Activated CD4-positive, alpha-beta memory T cell treated with anti-CD3 and anti-CD28 coated beads for 36 hours (primary cell): ENCODE measurements around the gene CRB2. TPM values are rescaled to one million over a fixed set of nuclear protein-coding genes. Genes with fewer than 3 reads are reported as not detected.
A peak's percentile ranks its signal among the peaks of the same experiment; 100 is the strongest.

Experiments used
- CTCF ChIA-PET: fragments of 350-600 bp; sonication (Branson Sonifier 250); formaldehyde crosslinking; loops from one replicate; lab custom pipeline; 2021; ENCODE audit warnings: antibody characterized with exemption, inconsistent platforms; lab: Charles Lee
- POLR2A ChIA-PET: fragments of 350-600 bp; sonication (Branson Sonifier 250); formaldehyde crosslinking; loops from one replicate; lab custom pipeline; 2021; ENCODE audit warnings: antibody characterized with exemption; lab: Charles Lee
- DNase-seq: peaks from one replicate; pipeline ENCODE4 v3.0.0-alpha.2; 2020
- H3K27ac Mint-ChIP-seq: one replicate; pipeline ENCODE4 v1.8.0; 2021; ENCODE audit warnings: mixed read lengths
- H3K27me3 Mint-ChIP-seq: one replicate; pipeline ENCODE4 v1.8.0; 2021; ENCODE audit warnings: mixed read lengths
- H3K36me3 Mint-ChIP-seq: one replicate; pipeline ENCODE4 v1.8.0; 2021; ENCODE audit warnings: mixed read lengths
- H3K4me1 Mint-ChIP-seq: one replicate; pipeline ENCODE4 v1.8.0; 2021; ENCODE audit warnings: low read depth, mixed read lengths
- H3K4me3 Mint-ChIP-seq: one replicate; pipeline ENCODE4 v1.8.0; 2021; ENCODE audit warnings: mild to moderate bottlenecking, mixed read lengths
- H3K9me3 Mint-ChIP-seq: one replicate; pipeline ENCODE4 v1.8.0; 2021; ENCODE audit warnings: mixed read lengths
- intact Hi-C: fragments of 100-400 bp; cut with micrococcal nuclease; formaldehyde crosslinking; loops from one replicate; pipeline ENCODE4 v1.15.1; 2023
- total RNA-seq, 2 experiments: library from RNA; stranded (reverse); gene quantifications; one replicate each; pipeline ENCODE4 v1.2.3, GENCODE V29; 2021

The CRB2 gene
- total RNA-seq, 2 experiments from 2014 or later: not detected

GRCh38 chr9:123320814-123321213 lies 35.2 kb upstream of the CRB2 start:
- no peak overlapping the region for H3K27ac Mint-ChIP-seq
- H3K9me3 Mint-ChIP-seq: no peaks in the 10 kb centered on the region
- ChIA-PET CTCF (no interaction called here), POLR2A (interaction anchor here (1.0 kb wide), 1 partner anchor 19 kb away, joined by 3 read pairs; no protein-coding TSS in a partner anchor)
- H3K36me3 Mint-ChIP-seq: no peaks in the 10 kb centered on the region
- intact Hi-C loops: no loop called here
- H3K27me3 Mint-ChIP-seq: no peaks in the 10 kb centered on the region
- no peak overlapping the region for H3K4me3 Mint-ChIP-seq
- peaks cover 23% of the 10 kb centered on the region for H3K4me1 Mint-ChIP-seq
- DNase-seq: no peak

- ChIA-PET POLR2A (interaction anchor here (2.7 kb wide), 1 partner anchor 17 kb away, joined by 18 read pairs; no protein-coding TSS in a partner anchor), CTCF (no interaction called here)
- Mint-ChIP-seq H3K9me3 (no peaks in the 10 kb centered on the region), H3K27me3 (no peaks in the 10 kb centered on the region), H3K4me3 (no peak overlapping the region), H3K36me3 (no peaks in the 10 kb centered on the region), H3K27ac (peak overlapping the region; percentile 81), H3K4me1 (peaks cover 23% of the 10 kb centered on the region)
- intact Hi-C loops: loop anchor here (1.0 to 2.0 kb wide), 3 partner anchors 17 to 53 kb away; partner anchors contain the start of gene STRBP
- DNase-seq: no peak
Observed at GRCh38 chr9:123321616-123322272, 34.3 kb upstream of the CRB2 start.

GRCh38 chr9:123322273-123323195 lies 33.5 kb upstream of the CRB2 start:
- Mint-ChIP-seq H3K27me3 (no peaks in the 10 kb centered on the region), H3K9me3 (no peaks in the 10 kb centered on the region), H3K4me1 (peaks cover 23% of the 10 kb centered on the region), H3K36me3 (no peaks in the 10 kb centered on the region), H3K27ac (peak overlapping the region; percentile 81), H3K4me3 (peak overlapping the region; percentile 14)
- intact Hi-C loops: loop anchor here (1.0 to 2.0 kb wide), 3 partner anchors 17 to 54 kb away; partner anchors contain the start of gene STRBP
- DNase-seq: peak; percentile 79
- ChIA-PET POLR2A (interaction anchor here (0.6 to 2.7 kb wide), 3 partner anchors 14 to 53 kb away, joined by 3 to 18 read pairs (median 3); no protein-coding TSS in a partner anchor), CTCF (interaction anchor here (1.2 kb wide), 1 partner anchor 17 kb away, joined by 5 read pairs; no protein-coding TSS in a partner anchor)

- no peak for DNase-seq
- POLR2A ChIA-PET: interaction anchor here (0.6 to 2.7 kb wide), 3 partner anchors 15 to 1128 kb away, joined by 3 to 18 read pairs (median 3); no protein-coding TSS in a partner anchor
- no peaks in the 10 kb centered on the region for H3K27me3 Mint-ChIP-seq
- H3K4me1 Mint-ChIP-seq: peaks cover 23% of the 10 kb centered on the region
- peak overlapping the region; percentile 81 for H3K27ac Mint-ChIP-seq
- peak overlapping the region; percentile 14 for H3K4me3 Mint-ChIP-seq
- no peaks in the 10 kb centered on the region for H3K36me3 Mint-ChIP-seq
- CTCF ChIA-PET: interaction anchor here (1.2 kb wide), 1 partner anchor 16 kb away, joined by 5 read pairs; no protein-coding TSS in a partner anchor
- intact Hi-C loops: loop anchor here (2.0 kb wide), 2 partner anchors 19 to 55 kb away; partner anchors contain the start of gene STRBP
- no peaks in the 10 kb centered on the region for H3K9me3 Mint-ChIP-seq
Observed at GRCh38 chr9:123323196-123324013, 32.6 kb upstream of the CRB2 start.

GRCh38 chr9:123324767-123325183 lies 31.2 kb upstream of the CRB2 start:
- peaks cover 28% of the 10 kb centered on the region for H3K4me1 Mint-ChIP-seq
- H3K36me3 Mint-ChIP-seq: no peaks in the 10 kb centered on the region
- no peaks in the 10 kb centered on the region for H3K27me3 Mint-ChIP-seq
- H3K4me3 Mint-ChIP-seq: no peak overlapping the region
- no peaks in the 10 kb centered on the region for H3K9me3 Mint-ChIP-seq
- POLR2A ChIA-PET: interaction anchor here (2.7 kb wide), 1 partner anchor 14 kb away, joined by 18 read pairs; no protein-coding TSS in a partner anchor
- DNase-seq: no peak
- intact Hi-C loops: no loop called here
- H3K27ac Mint-ChIP-seq: no peak overlapping the region
- CTCF ChIA-PET: interaction anchor here (1.0 kb wide), 1 partner anchor 12 kb away, joined by 3 read pairs; no protein-coding TSS in a partner anchor

- Mint-ChIP-seq H3K4me1 (peaks cover 27% of the 10 kb centered on the region), H3K27me3 (no peaks in the 10 kb centered on the region), H3K36me3 (no peaks in the 10 kb centered on the region), H3K27ac (peak overlapping the region; percentile 8), H3K9me3 (no peaks in the 10 kb centered on the region), H3K4me3 (no peak overlapping the region)
- ChIA-PET CTCF (no interaction called here), POLR2A (no interaction called here)
- no peak for DNase-seq
- intact Hi-C loops: no loop called here
Observed at GRCh38 chr9:123326187-123326586, 29.8 kb upstream of the CRB2 start.

GRCh38 chr9:123326662-123327093 lies 29.3 kb upstream of the CRB2 start:
- Mint-ChIP-seq H3K4me1 (peaks cover 23% of the 10 kb centered on the region), H3K9me3 (no peaks in the 10 kb centered on the region), H3K27me3 (no peaks in the 10 kb centered on the region), H3K4me3 (no peak overlapping the region), H3K27ac (no peak overlapping the region), H3K36me3 (no peaks in the 10 kb centered on the region)
- CTCF ChIA-PET: no interaction called here
- intact Hi-C loops: no loop called here
- no peak for DNase-seq
- POLR2A ChIA-PET: no interaction called here

GRCh38 chr9:123327697-123328100 lies 28.3 kb upstream of the CRB2 start:
- DNase-seq: no peak
- CTCF ChIA-PET: no interaction called here
- Mint-ChIP-seq H3K36me3 (no peaks in the 10 kb centered on the region), H3K27me3 (no peaks in the 10 kb centered on the region), H3K4me3 (no peak overlapping the region), H3K9me3 (no peaks in the 10 kb centered on the region), H3K4me1 (peaks cover 12% of the 10 kb centered on the region), H3K27ac (no peak overlapping the region)
- intact Hi-C loops: no loop called here
- POLR2A ChIA-PET: no interaction called here

- no peaks in the 10 kb centered on the region for H3K27me3 Mint-ChIP-seq
- H3K4me3 Mint-ChIP-seq: no peak overlapping the region
- H3K36me3 Mint-ChIP-seq: no peaks in the 10 kb centered on the region
- no peak overlapping the region for H3K27ac Mint-ChIP-seq
- CTCF ChIA-PET: interaction anchor here (1.1 kb wide), 1 partner anchor 10 kb away, joined by 4 read pairs; no protein-coding TSS in a partner anchor
- no peaks in the 10 kb centered on the region for H3K9me3 Mint-ChIP-seq
- POLR2A ChIA-PET: interaction anchor here (0.6 to 0.7 kb wide), 2 partner anchors 10 to 122 kb away, joined by 3 to 4 read pairs; no protein-coding TSS in a partner anchor
- H3K4me1 Mint-ChIP-seq: peaks cover 5% of the 10 kb centered on the region
- intact Hi-C loops: no loop called here
- peak; percentile 24 for DNase-seq
Observed at GRCh38 chr9:123329329-123329955, 26.6 kb upstream of the CRB2 start.

- no peak overlapping the region for H3K27ac Mint-ChIP-seq
- H3K4me3 Mint-ChIP-seq: no peak overlapping the region
- no peaks in the 10 kb centered on the region for H3K27me3 Mint-ChIP-seq
- no peak for DNase-seq
- ChIA-PET CTCF (interaction anchor here (1.3 kb wide), 1 partner anchor 18 kb away, joined by 3 read pairs; no protein-coding TSS in a partner anchor), POLR2A (no interaction called here)
- H3K9me3 Mint-ChIP-seq: no peaks in the 10 kb centered on the region
- intact Hi-C loops: no loop called here
- peaks cover 5% of the 10 kb centered on the region for H3K4me1 Mint-ChIP-seq
- H3K36me3 Mint-ChIP-seq: no peaks in the 10 kb centered on the region
Observed at GRCh38 chr9:123331346-123332060, 24.5 kb upstream of the CRB2 start.
